LNCaP clone FGC (cell line): ENCODE data around the gene PPP1R13L.

Experiments
- DNase-seq: peaks from one replicate; pipeline ENCODE4 v3.0.0-alpha.2; 2011; ENCODE audit warnings: low read depth
- H3K4me3 ChIP-seq: 2 replicates; pipeline ENCODE4 v1.5.1; 2011; ENCODE audit warnings: mild to moderate bottlenecking, low read depth, low read length, control low read depth
- TF ChIP-seq, protein P1 (sequence below): IDR thresholded peaks from 2 replicates; pipeline ENCODE4 v1.5.1; 2012; ENCODE audit warnings: mild to moderate bottlenecking; ENCODE audit not compliant: control insufficient read depth, insufficient read depth; ENCODE audit errors: extremely low read depth

The PPP1R13L gene

DNA sequence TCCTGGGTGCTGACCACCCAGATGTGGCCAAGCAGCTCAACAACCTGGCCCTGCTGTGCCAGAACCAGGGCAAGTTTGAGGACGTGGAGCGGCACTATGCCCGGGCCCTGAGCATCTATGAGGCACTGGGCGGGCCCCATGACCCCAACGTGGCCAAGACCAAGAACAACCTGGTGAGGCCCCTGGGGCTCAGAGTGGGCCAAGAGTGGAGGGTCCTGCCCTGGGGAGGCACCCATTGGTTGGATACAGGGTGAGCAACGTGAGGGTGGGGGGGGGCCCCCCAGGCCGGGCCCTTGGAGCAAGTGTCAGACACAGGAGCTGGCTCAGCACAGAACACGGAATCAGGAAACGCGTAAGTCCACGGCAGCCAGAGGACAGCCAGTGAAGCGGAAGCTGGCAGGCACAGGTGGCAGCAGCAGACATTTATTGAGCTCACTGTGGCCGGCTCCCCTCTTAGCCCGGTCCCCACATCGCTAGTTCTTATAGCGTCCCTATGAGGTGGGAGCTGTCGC is 55.4 kb downstream of the PPP1R13L start:
- no peak for DNase-seq
- TF ChIP-seq, protein P1, sequence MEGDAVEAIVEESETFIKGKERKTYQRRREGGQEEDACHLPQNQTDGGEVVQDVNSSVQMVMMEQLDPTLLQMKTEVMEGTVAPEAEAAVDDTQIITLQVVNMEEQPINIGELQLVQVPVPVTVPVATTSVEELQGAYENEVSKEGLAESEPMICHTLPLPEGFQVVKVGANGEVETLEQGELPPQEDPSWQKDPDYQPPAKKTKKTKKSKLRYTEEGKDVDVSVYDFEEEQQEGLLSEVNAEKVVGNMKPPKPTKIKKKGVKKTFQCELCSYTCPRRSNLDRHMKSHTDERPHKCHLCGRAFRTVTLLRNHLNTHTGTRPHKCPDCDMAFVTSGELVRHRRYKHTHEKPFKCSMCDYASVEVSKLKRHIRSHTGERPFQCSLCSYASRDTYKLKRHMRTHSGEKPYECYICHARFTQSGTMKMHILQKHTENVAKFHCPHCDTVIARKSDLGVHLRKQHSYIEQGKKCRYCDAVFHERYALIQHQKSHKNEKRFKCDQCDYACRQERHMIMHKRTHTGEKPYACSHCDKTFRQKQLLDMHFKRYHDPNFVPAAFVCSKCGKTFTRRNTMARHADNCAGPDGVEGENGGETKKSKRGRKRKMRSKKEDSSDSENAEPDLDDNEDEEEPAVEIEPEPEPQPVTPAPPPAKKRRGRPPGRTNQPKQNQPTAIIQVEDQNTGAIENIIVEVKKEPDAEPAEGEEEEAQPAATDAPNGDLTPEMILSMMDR, result no peak
- H3K4me3 ChIP-seq, result no peak overlapping the region

DNA sequence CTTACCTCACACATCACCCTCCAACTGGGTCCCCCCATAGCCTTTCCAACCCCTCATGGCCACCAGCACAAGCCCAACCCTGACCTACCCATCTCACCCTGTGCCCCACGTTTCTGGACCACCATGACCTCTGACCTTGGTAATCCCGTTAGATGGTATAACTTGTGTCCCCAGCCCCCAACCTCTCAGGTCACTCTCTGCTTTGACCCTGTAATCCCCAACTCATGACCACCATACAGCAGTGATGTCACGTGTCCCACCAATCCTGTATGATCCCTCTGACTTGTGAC is 55.8 kb downstream of the PPP1R13L start:
- H3K4me3 ChIP-seq, result no peak overlapping the region
- TF ChIP-seq, protein P1, result no peak
- no peak for DNase-seq

GRCh38 chr19:45348367-45349125 is 56.3 kb downstream of the PPP1R13L start:
- TF ChIP-seq, protein P1, result no peak
- no peak overlapping the region for H3K4me3 ChIP-seq
- DNase-seq, result no peak

DNA sequence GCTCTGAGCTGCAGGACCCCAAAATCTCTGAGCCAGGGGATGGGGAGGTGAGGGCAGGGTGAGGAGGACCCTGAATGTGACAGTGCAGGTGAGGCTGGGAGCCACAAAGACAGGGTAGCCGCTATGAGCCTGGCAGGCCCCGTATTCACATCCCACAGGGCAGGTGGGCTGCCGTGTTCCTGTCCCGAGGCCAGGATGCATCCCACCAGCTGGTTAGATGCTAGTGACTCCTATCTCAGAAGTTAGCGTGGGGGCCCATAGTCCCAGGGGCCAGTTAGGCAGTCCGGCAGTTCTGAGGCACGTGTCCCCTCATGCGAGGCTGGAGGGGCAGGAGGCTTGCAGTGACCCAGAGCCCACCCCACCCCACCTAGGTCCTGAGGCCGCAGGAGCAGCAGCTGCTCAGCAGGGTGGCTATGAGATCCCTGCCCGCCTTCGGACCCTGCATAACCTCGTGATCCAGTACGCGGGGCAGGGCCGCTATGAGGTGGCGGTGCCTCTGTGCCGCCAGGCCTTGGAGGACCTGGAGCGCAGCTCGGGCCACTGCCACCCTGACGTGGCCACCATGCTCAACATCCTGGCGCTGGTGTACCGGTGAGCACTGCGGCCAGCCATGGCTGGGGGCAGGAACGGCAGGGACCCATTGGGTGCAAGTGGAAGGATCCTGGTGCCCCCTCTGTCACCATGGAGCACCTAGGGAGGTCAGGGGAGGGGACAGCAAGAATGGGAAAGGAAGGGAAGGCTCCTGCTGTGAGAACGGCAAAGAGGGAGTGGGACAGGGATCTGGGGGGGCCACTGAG is 57.1 kb downstream of the PPP1R13L start:
- TF ChIP-seq, protein P1, result no peak
- no peak for DNase-seq
- no peak overlapping the region for H3K4me3 ChIP-seq

DNA sequence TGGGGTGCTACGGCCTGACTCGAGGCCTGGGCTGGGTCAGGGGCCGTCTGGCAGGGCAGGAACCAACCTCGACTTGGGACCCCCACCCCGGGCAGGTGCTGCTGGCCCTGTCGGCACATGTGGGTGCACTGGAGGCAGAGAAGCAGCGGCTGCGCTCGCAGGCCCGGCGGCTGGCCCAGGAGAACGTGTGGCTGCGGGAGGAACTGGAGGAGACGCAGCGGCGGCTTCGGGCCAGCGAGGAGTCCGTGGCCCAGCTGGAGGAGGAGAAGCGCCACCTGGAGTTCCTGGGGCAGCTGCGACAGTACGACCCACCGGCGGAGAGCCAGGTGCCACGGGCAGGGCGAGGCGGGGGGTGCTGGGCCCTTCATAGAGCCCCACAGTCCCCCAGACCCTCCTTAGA is 58.4 kb downstream of the PPP1R13L start:
- H3K4me3 ChIP-seq, result no peak overlapping the region
- TF ChIP-seq, protein P1, result no peak
- DNase-seq, result no peak

DNA sequence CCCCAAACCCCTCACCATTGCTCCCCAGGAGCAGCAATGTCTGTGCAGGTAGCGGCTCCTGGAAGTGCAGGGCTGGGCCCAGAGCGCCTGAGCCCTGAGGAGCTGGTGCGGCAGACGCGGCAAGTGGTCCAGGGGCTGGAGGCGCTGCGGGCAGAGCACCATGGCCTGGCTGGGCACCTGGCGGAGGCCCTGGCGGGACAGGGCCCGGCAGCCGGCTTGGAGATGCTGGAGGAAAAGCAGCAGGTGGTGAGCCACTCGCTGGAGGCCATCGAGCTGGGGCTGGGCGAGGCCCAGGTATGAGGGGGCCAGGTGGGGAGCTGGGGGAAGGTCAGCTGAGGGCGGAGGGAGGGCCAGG is 59.4 kb downstream of the PPP1R13L start:
- TF ChIP-seq, protein P1, result no peak
- no peak overlapping the region for H3K4me3 ChIP-seq
- DNase-seq, result no peak
